Suprapubic skin (tissue), 4 donors: Measurements from ENCODE around the gene DAO. TPM values are rescaled to one million over a fixed set of nuclear protein-coding genes. Genes with fewer than 3 reads are reported as not detected.

Experiments
- DNase-seq, 2 donors: peaks; one replicate each; pipeline ENCODE4 v3.0.0-alpha.2; 2019; ENCODE audit warnings: low spot score in 2 of 2
- H3K27ac ChIP-seq: fragments of 200-600 bp; sonication (generic); one replicate; pipeline ENCODE4 v1.5.1; 2019
- H3K27me3 ChIP-seq: fragments of 200-600 bp; sonication (generic); one replicate; pipeline ENCODE4 v1.5.1; 2019
- H3K36me3 ChIP-seq: fragments of 200-600 bp; sonication (generic); one replicate; pipeline ENCODE4 v1.5.1; 2019
- H3K4me1 ChIP-seq: fragments of 200-600 bp; sonication (generic); one replicate; pipeline ENCODE4 v1.5.1; 2019
- H3K4me3 ChIP-seq: fragments of 200-600 bp; sonication (generic); one replicate; pipeline ENCODE4 v1.5.1; 2019; ENCODE audit warnings: mild to moderate bottlenecking
- H3K9me3 ChIP-seq: fragments of 200-600 bp; sonication (generic); one replicate; pipeline ENCODE4 v1.5.1; 2019
- CTCF ChIP-seq, 2 donors: fragments of 200-600 bp in 1 of 2; fragments of 450-650 bp in 1 of 2; sonication (generic) in 1 of 2; IDR thresholded peaks; one replicate each; pipeline ENCODE4 v1.5.1; 2016 to 2019; ENCODE audit warnings: antibody characterized with exemption in 2 of 2, mild to moderate bottlenecking in 1 of 2, moderate library complexity in 1 of 2
- EP300 ChIP-seq: sonication (generic); formaldehyde crosslinking; IDR thresholded peaks from one replicate; pipeline ENCODE4 v1.6.1; 2017; ENCODE audit warnings: antibody characterized with exemption
- POLR2A ChIP-seq, 2 donors: fragments of 450-650 bp; IDR thresholded peaks; one replicate each; pipeline ENCODE4 v1.6.1; 2017; ENCODE audit warnings: antibody characterized with exemption in 2 of 2, mild to moderate bottlenecking in 2 of 2, moderate library complexity in 2 of 2
- POLR2AphosphoS5 ChIP-seq, 3 donors: sonication (generic); formaldehyde crosslinking; IDR thresholded peaks; one replicate each; pipeline ENCODE4 v1.6.1; 2017; ENCODE audit warnings: antibody characterized with exemption in 3 of 3
- WGBS: methylation state at CpG from one replicate; pipeline ENCODE4 v1.1.5; 2018; 5-methylcytosine and 5-hydroxymethylcytosine counted together
- total RNA-seq, 4 donors: library from RNA; depleted of rRNA; stranded (reverse); fragments of >200 nt; gene quantifications; one replicate each; pipeline ENCODE4 v1.1.0, GENCODE V29; 2016

DAO gene
- total RNA-seq, 4 donors from 2014 or later: not detected

DNA sequence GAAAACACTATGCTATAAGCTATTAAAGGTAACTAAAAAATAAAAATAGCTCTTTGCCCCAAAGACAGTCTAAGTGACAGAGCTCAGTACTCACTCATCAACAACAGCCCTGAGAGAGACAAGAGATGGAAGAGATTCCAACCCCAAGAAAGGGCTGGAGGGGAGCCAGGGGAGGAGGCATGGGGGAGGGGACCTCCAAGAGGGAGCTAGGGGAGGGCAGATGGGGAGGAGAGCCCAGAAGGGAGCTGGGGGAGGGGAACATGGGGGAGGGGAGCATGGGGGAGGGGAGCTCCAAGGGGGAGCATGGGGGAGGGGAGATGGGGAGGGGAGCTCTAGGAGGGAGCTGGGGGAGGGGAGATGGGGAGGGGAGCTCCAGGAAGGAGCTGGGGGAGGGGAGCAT, 30.2 kb upstream of the DAO start:
- Histone ChIP-seq H3K27ac (no peak overlapping the region), H3K4me3 (no peak overlapping the region), H3K27me3 (no peaks in the 10 kb centered on the region), H3K9me3 (no peaks in the 10 kb centered on the region), H3K36me3 (peaks cover 15% of the 10 kb centered on the region), H3K4me1 (peaks cover 30% of the 10 kb centered on the region)
- TF ChIP-seq CTCF (IDR thresholded peaks at IDR 0.05): no peak
- TF ChIP-seq POLR2A (IDR thresholded peaks at IDR 0.05): no peak
- TF ChIP-seq EP300: no peak
- TF ChIP-seq POLR2AphosphoS5 (IDR thresholded peaks at IDR 0.05): no peak
- peak in 1 of 2 donors; percentile 34 for DNase-seq

GRCh38 chr12:108850854-108851573, 28.9 kb upstream of the DAO start:
- H3K27me3 ChIP-seq: no peaks in the 10 kb centered on the region
- H3K4me3 ChIP-seq: no peak overlapping the region
- TF ChIP-seq CTCF (IDR thresholded peaks at IDR 0.05) (no peak), EP300 (no peak), POLR2AphosphoS5 (IDR thresholded peaks at IDR 0.05) (no peak)
- H3K4me1 ChIP-seq: peaks cover 36% of the 10 kb centered on the region
- H3K9me3 ChIP-seq: no peaks in the 10 kb centered on the region
- DNase-seq: peak in 1 of 2 donors; percentile 24
- no peak overlapping the region for H3K27ac ChIP-seq
- peaks cover 11% of the 10 kb centered on the region for H3K36me3 ChIP-seq
- 73% methylated on average over 8 of the region's 9 CpGs for WGBS

GRCh38 chr12:108852674-108853309, 27.1 kb upstream of the DAO start:
- Histone ChIP-seq H3K36me3 (peaks cover 11% of the 10 kb centered on the region), H3K4me3 (no peak overlapping the region), H3K9me3 (no peaks in the 10 kb centered on the region), H3K27ac (no peak overlapping the region), H3K27me3 (no peaks in the 10 kb centered on the region), H3K4me1 (peaks cover 38% of the 10 kb centered on the region)
- no peak for TF ChIP-seq EP300
- no peak for TF ChIP-seq POLR2A (IDR thresholded peaks at IDR 0.05)
- no peak for TF ChIP-seq CTCF (IDR thresholded peaks at IDR 0.05)
- no peak for TF ChIP-seq POLR2AphosphoS5 (IDR thresholded peaks at IDR 0.05)
- 85% methylated on average over 16 of the region's 16 CpGs for WGBS
- DNase-seq: peak in 1 of 2 donors; percentile 32

- Histone ChIP-seq H3K36me3 (peaks cover 8% of the 10 kb centered on the region), H3K4me3 (no peak overlapping the region), H3K27me3 (no peaks in the 10 kb centered on the region), H3K4me1 (peaks cover 43% of the 10 kb centered on the region), H3K27ac (peak overlapping the region; percentile 79), H3K9me3 (no peaks in the 10 kb centered on the region)
- 86% methylated on average over 10 of the region's 10 CpGs for WGBS
- TF ChIP-seq POLR2A (IDR thresholded peaks at IDR 0.05) (no peak), EP300 (no peak), POLR2AphosphoS5 (IDR thresholded peaks at IDR 0.05) (no peak), CTCF (IDR thresholded peaks at IDR 0.05) (no peak)
- peak in 1 of 2 donors; percentile 69 for DNase-seq
Measured at GRCh38 chr12:108853426-108853825, 26.5 kb upstream of the DAO start.

DNA sequence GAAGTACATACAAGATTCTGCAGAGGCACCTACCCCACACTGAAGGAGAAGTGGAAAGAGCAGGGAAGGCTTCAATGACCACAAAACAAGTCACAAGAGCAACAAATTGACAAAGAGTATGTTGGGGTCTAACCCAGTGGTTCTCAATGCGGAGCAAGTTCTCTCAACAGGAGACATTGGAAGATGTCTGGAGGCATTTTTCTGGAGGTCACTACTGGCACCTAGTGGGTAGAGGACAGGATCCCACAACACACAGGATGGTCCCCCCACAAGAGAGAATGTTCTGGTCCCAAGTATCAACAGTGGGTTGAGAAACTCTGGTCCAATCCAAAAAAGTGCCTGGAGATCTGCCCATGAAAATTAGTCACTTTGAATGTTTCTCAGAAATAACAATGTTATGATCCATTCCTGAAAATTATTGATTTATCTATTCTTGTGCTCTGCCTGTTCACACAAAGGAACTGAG, 25.9 kb upstream of the DAO start:
- Histone ChIP-seq H3K27me3 (no peaks in the 10 kb centered on the region), H3K9me3 (no peaks in the 10 kb centered on the region), H3K4me1 (peaks cover 49% of the 10 kb centered on the region), H3K4me3 (no peak overlapping the region), H3K36me3 (peaks cover 2% of the 10 kb centered on the region), H3K27ac (peak overlapping the region; percentile 79)
- TF ChIP-seq CTCF (IDR thresholded peaks at IDR 0.05) (no peak), POLR2A (IDR thresholded peaks at IDR 0.05) (no peak), EP300 (no peak), POLR2AphosphoS5 (IDR thresholded peaks at IDR 0.05) (no peak)
- DNase-seq: peak in 1 of 2 donors; percentile 47
- 85% methylated on average over 1 of the region's 1 CpG for WGBS
